CMK (cell line): Measurements from ENCODE around the gene PRUNE1.
A peak's percentile ranks its signal among the peaks of the same experiment; 100 is the strongest.

Experiments
- DNase-seq: peaks from one replicate; pipeline ENCODE4 v3.0.0-alpha.2; 2010; ENCODE audit warnings: low read depth

Gene PRUNE1

GRCh38 chr1:150976879-150977694, 31.2 kb upstream of the PRUNE1 start:
- peak; percentile 100 for DNase-seq

GRCh38 chr1:150979092-150980056, 28.9 kb upstream of the PRUNE1 start:
- no peak for DNase-seq

- no peak for DNase-seq
Observed at GRCh38 chr1:150981177-150981804, 27.0 kb upstream of the PRUNE1 start.

- no peak for DNase-seq
Observed at GRCh38 chr1:150981805-150982712, 26.2 kb upstream of the PRUNE1 start, which contains the start of gene ANXA9. Gene ANXA9 (plus strand): TSS chr1:150982292. CDS start chr1:150983106, 814 bp downstream.

GRCh38 chr1:150985179-150985825, 22.9 kb upstream of the PRUNE1 start:
- no peak for DNase-seq

- no peak for DNase-seq
Observed at GRCh38 chr1:150987924-150988323, 20.3 kb upstream of the PRUNE1 start.

GRCh38 chr1:150992626-150993025, 15.6 kb upstream of the PRUNE1 start:
- no peak for DNase-seq

- no peak for DNase-seq
Observed at GRCh38 chr1:150994248-150994647, 14.0 kb upstream of the PRUNE1 start.

GRCh38 chr1:150995460-150995859, 12.8 kb upstream of the PRUNE1 start:
- DNase-seq, result no peak

- DNase-seq, result no peak
Observed at GRCh38 chr1:150995896-150996295, 12.4 kb upstream of the PRUNE1 start.

GRCh38 chr1:150997126-150997872, 10.9 kb upstream of the PRUNE1 start:
- DNase-seq, result no peak

GRCh38 chr1:150997949-150998348, 10.3 kb upstream of the PRUNE1 start:
- DNase-seq, result no peak

GRCh38 chr1:150999051-150999674, 9.1 kb upstream of the PRUNE1 start:
- DNase-seq, result no peak

GRCh38 chr1:150999926-151000325, 8.3 kb upstream of the PRUNE1 start:
- DNase-seq, result no peak

GRCh38 chr1:151000408-151000807, 7.8 kb upstream of the PRUNE1 start:
- DNase-seq, result no peak

- no peak for DNase-seq
Observed at GRCh38 chr1:151001602-151002001, 6.6 kb upstream of the PRUNE1 start.

GRCh38 chr1:151002051-151002450, 6.2 kb upstream of the PRUNE1 start:
- DNase-seq, result no peak

- no peak for DNase-seq
Observed at GRCh38 chr1:151002611-151003010, 5.6 kb upstream of the PRUNE1 start.

- no peak for DNase-seq
Observed at GRCh38 chr1:151003180-151003579, 5.1 kb upstream of the PRUNE1 start.
